ENCODE measurements around the gene COG5. TPM values are rescaled to one million over a fixed set of nuclear protein-coding genes. Genes with fewer than 3 reads are reported as not detected.

The COG5 gene
- total RNA-seq, 1 experiment from 2014 or later, result 20.2 TPM

- Histone ChIP-seq H3K4ac (ENCODE audit: low read depth, low read length) (no peak overlapping the region), H2BK12ac (ENCODE audit: insufficient read length, low read depth, low read length) (no peak overlapping the region), H4K91ac (ENCODE audit: insufficient read length, low read depth, low read length) (no peak overlapping the region), H2AK5ac (ENCODE audit: insufficient read length, low read length) (no peak overlapping the region), H3K14ac (ENCODE audit: insufficient read depth, low read length) (no peak overlapping the region), H3K23me2 (ENCODE audit: insufficient read length, low read depth, low read length, poor library complexity, severe bottlenecking) (no peaks in the 10 kb centered on the region), H4K20me1 (ENCODE audit: control insufficient read depth, insufficient read depth, insufficient read length) (no peaks in the 10 kb centered on the region), H3K79me2 (ENCODE audit: insufficient read depth, low read length) (no peaks in the 10 kb centered on the region), H2BK20ac (ENCODE audit: low read depth, low read length, poor library complexity, severe bottlenecking) (no peak overlapping the region), H3K23ac (ENCODE audit: insufficient read length, low read depth, low read length) (no peak overlapping the region), H3K4me1 (ENCODE audit: insufficient read depth, low read length) (no peaks in the 10 kb centered on the region), H2BK120ac (ENCODE audit: low read depth, low read length, poor library complexity, severe bottlenecking) (no peak overlapping the region), H2BK15ac (ENCODE audit: low read depth, low read length) (no peak overlapping the region), H3T11ph (ENCODE audit: low read length) (no peak overlapping the region), H2BK5ac (ENCODE audit: insufficient read length, low read length) (no peak overlapping the region), H4K8ac (replicated peaks; ENCODE audit: insufficient read length, low read depth, low read length) (no peak overlapping the region), H3K27ac (ENCODE audit: insufficient read length, low read depth, low read length) (no peak overlapping the region), H3K79me1 (ENCODE audit: insufficient read depth, low read depth, low read length, poor library complexity, severe bottlenecking) (no peaks in the 10 kb centered on the region), H2AFZ (ENCODE audit: low read length) (no peak overlapping the region), H4K5ac (ENCODE audit: insufficient read length, low read depth, low read length) (no peak overlapping the region), H3K9ac (ENCODE audit: extremely low read depth, insufficient read length, low read length) (no peak overlapping the region), H3K56ac (ENCODE audit: insufficient read length, low read depth, low read length) (no peak overlapping the region), H3K4me2 (ENCODE audit: insufficient read depth, insufficient read length, low read length) (no peak overlapping the region), H3K18ac (ENCODE audit: insufficient read length, low read depth, low read length) (no peak overlapping the region), H3K27me3 (ENCODE audit: insufficient read depth, low read length) (no peaks in the 10 kb centered on the region), H3K9me3 (ENCODE audit: control insufficient read depth, low read depth, low read length) (no peaks in the 10 kb centered on the region)
- peak; percentile 53 for DNase-seq
- peaks cover 9 to 13% (median 12%) of the 10 kb centered on the region in 3 experiments; a peak in 6 of 7 replicates for H3K36me3 Mint-ChIP-seq (ENCODE audit: insufficient read depth in 1 of 3, low read depth in 3 of 3)
- H3K9me3 Mint-ChIP-seq, result peaks cover 0 to 2% of the 10 kb centered on the region in 2 experiments; a peak in 2 of 5 replicates
- TF ChIP-seq CTCF (conservative IDR thresholded peaks at IDR 0.05), result peak; percentile 63
- no CpG with 5 or more reads among the region's 5 CpGs for WGBS (ENCODE audit: extremely low coverage, insufficient read length, low lambda C conversion rate)
- H3K4me3 Mint-ChIP-seq, result no peak overlapping the region
- no peaks in the 10 kb centered on the region for H3K27me3 Mint-ChIP-seq (ENCODE audit: low read depth)
- H3K27ac Mint-ChIP-seq, result 0 out of 7 replicates have a peak overlapping the region, but pooled peaks of 1 of the 3 experiments have one; percentile 41
- peaks cover 0 to 4% of the 10 kb centered on the region in 2 experiments; a peak in 2 of 4 replicates for H3K4me1 Mint-ChIP-seq
Measured at GRCh38 chr7:107213193-107213788, 350.4 kb downstream of the COG5 start.

Data from H9 (cell line).